NB4 (cell line): Measurements from ENCODE around the gene ARHGDIB.

ENCODE experiments used
- DNase-seq: peaks from one replicate; pipeline ENCODE4 v3.0.0; 2010; ENCODE audit warnings: low read depth
- H3K4me3 ChIP-seq: one replicate; pipeline ENCODE4 v1.5.1; 2011; ENCODE audit warnings: mild to moderate bottlenecking, low read depth, low read length, moderate library complexity
- MYC ChIP-seq: IDR thresholded peaks from 2 replicates; pipeline ENCODE4 v1.6.1; 2011; ENCODE audit warnings: low read depth, low read length
- POLR2A ChIP-seq: IDR thresholded peaks from 2 replicates; pipeline ENCODE4 v1.6.1; 2011; ENCODE audit warnings: mild to moderate bottlenecking; ENCODE audit not compliant: insufficient read length; ENCODE audit errors: extremely low read depth
- TF ChIP-seq, protein P1 (sequence below): IDR thresholded peaks from 2 replicates; pipeline ENCODE4 v1.6.1; 2011; ENCODE audit warnings: low read depth, low read length
- TF ChIP-seq, protein P2 (sequence below): IDR thresholded peaks from one replicate; pipeline ENCODE4 v1.5.1; 2012; ENCODE audit warnings: low read depth, low read length

The ARHGDIB gene

DNA sequence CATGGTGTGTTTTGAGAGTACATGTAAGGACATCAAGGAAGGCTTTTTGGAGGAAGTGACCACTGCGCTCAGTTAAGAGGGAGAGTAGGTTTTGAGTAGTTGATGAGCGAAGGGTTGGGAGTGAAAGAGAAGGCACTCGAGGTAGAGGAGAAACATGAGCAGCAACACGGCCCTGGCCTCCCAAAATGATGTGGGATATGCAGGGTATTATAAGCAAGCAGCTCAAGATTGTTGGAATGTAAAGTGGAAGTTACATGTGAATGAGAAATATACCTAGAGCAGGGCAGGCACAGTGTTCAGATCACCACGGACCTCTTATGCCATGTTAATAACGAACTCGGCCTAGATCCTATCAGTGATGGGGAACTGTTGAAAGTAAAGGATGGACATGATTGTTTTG, 2.1 kb upstream of the ARHGDIB start:
- TF ChIP-seq, protein P1, sequence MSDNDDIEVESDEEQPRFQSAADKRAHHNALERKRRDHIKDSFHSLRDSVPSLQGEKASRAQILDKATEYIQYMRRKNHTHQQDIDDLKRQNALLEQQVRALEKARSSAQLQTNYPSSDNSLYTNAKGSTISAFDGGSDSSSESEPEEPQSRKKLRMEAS: no peak
- TF ChIP-seq, protein P2, sequence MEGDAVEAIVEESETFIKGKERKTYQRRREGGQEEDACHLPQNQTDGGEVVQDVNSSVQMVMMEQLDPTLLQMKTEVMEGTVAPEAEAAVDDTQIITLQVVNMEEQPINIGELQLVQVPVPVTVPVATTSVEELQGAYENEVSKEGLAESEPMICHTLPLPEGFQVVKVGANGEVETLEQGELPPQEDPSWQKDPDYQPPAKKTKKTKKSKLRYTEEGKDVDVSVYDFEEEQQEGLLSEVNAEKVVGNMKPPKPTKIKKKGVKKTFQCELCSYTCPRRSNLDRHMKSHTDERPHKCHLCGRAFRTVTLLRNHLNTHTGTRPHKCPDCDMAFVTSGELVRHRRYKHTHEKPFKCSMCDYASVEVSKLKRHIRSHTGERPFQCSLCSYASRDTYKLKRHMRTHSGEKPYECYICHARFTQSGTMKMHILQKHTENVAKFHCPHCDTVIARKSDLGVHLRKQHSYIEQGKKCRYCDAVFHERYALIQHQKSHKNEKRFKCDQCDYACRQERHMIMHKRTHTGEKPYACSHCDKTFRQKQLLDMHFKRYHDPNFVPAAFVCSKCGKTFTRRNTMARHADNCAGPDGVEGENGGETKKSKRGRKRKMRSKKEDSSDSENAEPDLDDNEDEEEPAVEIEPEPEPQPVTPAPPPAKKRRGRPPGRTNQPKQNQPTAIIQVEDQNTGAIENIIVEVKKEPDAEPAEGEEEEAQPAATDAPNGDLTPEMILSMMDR: no peak
- TF ChIP-seq MYC: no peak
- TF ChIP-seq POLR2A: no peak
- peak overlapping the region; percentile 98 for H3K4me3 ChIP-seq
- no peak for DNase-seq

DNA sequence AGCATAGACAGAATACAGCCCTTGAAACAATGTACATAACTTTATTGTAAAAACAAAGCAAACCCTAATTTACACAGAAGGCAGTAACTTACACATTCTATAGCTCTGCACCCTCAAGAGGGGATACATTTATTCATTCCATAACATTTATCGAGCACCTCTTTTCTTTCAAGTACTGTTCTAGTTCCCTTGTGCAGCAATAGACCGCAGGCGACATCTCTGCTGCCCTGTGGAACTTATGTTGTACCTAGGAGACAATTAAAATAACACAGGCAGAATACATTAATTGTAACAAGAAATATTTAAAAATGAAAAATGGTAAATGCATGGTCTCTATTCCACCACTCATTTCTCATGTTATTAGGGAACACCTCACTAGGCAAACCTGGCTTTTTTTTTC, 1.4 kb upstream of the ARHGDIB start:
- peak overlapping the region; percentile 98 for H3K4me3 ChIP-seq
- DNase-seq: no peak
- no peak for TF ChIP-seq MYC
- TF ChIP-seq, protein P2: no peak
- no peak for TF ChIP-seq POLR2A
- TF ChIP-seq, protein P1: no peak

DNA sequence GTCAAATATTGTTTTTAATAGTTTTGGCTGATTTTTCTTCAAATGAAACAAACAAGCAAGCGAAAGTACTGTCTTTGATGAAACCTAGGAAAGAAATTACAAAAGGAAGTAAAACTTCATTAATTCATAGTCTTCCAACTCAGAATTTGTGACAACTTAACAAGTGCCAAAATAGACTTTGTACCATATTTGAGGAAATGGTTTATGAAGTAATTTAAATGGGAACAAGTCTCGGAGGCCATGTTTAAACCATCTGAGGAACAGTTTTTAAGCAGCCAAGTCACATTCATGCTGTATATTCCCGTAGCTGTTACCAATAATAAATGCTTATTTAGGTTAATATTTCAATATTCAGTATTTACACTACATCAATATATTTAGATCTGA, 745 bp upstream of the ARHGDIB start:
- peak; percentile 50 for DNase-seq
- peak overlapping the region; percentile 98 for H3K4me3 ChIP-seq
- no peak for TF ChIP-seq POLR2A

DNA sequence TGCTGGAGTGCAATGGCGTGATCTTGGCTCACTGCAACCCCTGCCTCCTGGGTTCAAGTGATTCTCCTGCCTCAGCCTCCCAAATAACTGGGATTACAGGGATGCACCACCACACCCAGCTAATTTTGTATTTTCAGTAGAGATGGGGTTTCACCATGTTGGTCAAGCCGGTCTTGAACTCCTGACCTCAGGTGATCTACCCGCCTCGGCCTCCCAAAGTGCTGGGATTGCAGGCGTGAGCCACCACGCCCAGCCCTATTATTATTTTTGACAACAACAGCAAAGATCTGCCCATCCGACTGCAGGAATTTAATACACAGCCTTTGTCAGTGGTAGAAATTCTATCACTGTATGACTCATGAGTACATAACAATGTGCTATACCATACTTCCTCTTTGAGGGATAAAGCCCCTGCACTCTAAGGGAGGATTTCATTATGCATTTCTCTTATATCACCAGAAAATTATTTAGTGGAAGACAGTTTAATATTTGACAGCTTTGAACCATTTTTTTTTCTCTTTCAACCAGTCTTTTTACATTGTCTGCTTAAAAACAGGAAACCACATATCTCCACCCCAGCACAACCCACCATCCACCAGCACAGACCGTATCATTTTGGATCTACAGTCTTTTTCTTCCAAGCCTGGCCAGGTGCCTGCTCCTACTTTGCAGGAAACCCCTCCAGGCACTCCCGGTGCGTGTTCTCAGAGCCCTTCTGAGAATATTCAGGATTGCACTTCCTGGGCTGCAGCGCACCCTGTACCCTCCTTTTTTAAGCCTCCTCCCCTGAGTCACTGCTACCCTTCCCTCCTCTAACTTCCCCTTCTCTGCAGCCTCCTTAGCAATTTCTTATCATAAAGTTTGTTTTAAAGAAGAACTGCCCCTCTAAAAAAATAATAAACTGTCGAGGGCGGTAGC, 594 bp downstream of the ARHGDIB start:
- peak; percentile 43; the same call in 1 of the 2 replicates for TF ChIP-seq MYC
- TF ChIP-seq, protein P1: peak; percentile 53; the same call in 1 of the 2 replicates
- TF ChIP-seq POLR2A: no peak
- H3K4me3 ChIP-seq: peak overlapping the region; percentile 98
- DNase-seq: peak; percentile 86

DNA sequence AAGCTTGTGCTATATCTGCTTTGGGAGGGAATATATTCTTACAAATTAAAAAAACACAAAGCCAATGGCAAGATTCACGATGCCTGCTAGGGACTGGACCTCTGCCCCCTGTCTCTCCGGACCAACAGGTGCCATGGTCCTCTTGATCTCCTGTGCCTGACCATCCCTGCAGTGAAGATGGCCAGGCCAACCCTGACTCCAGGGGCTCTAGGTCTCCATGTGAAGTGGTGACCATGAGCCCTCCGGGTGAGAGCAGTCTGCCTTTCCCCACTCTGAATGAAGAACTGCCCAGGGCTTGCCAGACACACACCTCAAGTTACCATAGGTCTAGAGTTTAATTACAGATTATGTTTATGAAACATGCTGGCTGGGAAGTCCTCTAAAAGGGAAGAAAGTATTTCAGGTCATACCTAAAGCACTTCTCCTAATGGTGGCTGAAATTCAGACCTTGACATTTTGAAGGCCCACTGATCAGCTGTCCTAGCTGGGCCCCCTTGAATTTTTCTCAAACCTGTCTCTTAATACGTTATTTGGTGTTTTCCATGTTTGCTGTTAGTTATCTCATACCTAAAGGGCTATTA, 1.4 kb downstream of the ARHGDIB start:
- TF ChIP-seq, protein P1: no peak
- TF ChIP-seq MYC (no peak), POLR2A (no peak)
- TF ChIP-seq, protein P2: no peak
- peak overlapping the region; percentile 98 for H3K4me3 ChIP-seq
- DNase-seq: no peak

DNA sequence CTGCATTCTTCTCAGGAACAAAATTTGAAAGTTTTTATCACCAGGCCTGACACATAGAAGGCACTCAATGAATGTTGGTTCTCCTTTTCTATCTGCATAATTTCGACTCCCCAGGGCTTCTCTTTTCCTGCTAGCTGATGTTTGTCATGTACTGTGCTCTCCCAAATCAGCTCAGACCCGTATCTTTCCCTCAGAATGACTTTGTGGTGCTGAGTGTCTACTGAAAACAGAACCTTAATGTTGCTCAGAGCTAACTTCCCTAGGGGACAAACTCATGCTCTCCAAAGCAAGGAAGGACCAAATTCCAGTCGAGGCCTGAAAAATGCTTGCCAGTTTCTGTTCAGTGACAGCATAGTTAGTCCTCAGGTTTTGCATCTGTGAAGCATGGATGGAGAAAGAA, 1.9 kb downstream of the ARHGDIB start:
- TF ChIP-seq POLR2A: no peak
- TF ChIP-seq, protein P1: no peak
- no peak for TF ChIP-seq MYC
- TF ChIP-seq, protein P2: no peak
- DNase-seq: peak; percentile 76
- peak overlapping the region; percentile 98 for H3K4me3 ChIP-seq
